CD8-positive, alpha-beta memory T cell (primary cell): Measurements from ENCODE around the gene CAPN11. TPM values are rescaled to one million over a fixed set of nuclear protein-coding genes. Genes with fewer than 3 reads are reported as not detected.
A peak's percentile ranks its signal among the peaks of the same experiment; 100 is the strongest.

Experiments used
- CTCF ChIA-PET: fragments of 350-600 bp; sonication (Branson Sonifier 250); formaldehyde crosslinking; loops from one replicate; lab custom pipeline; 2021; ENCODE audit warnings: antibody characterized with exemption; lab: Charles Lee
- POLR2A ChIA-PET: fragments of 350-600 bp; sonication (Branson Sonifier 250); formaldehyde crosslinking; loops from one replicate; lab custom pipeline; 2021; ENCODE audit warnings: antibody characterized with exemption; lab: Charles Lee
- DNase-seq, 5 donors: peaks; one replicate each; pipeline versions ENCODE4 v3.0.0 to v3.0.0-alpha.2; 2020 to 2022; ENCODE audit warnings: mixed read lengths in 1 of 5
- H3K27ac ChIP-seq: one replicate; pipeline ENCODE4 v1.7.0; 2013; ENCODE audit warnings: low read depth, mild to moderate bottlenecking, low read length, moderate library complexity
- H3K27me3 ChIP-seq: 2 replicates; pipeline ENCODE4 v1.7.0; 2013; ENCODE audit warnings: low read length, mild to moderate bottlenecking; ENCODE audit not compliant: insufficient read depth, poor library complexity, severe bottlenecking
- H3K36me3 ChIP-seq: 2 replicates; pipeline ENCODE4 v1.7.0; 2013; ENCODE audit warnings: mild to moderate bottlenecking, low read length, moderate library complexity; ENCODE audit not compliant: insufficient read depth
- H3K4me1 ChIP-seq: 2 replicates; pipeline ENCODE4 v1.7.0; 2013; ENCODE audit warnings: mild to moderate bottlenecking, low read length, moderate library complexity; ENCODE audit not compliant: insufficient read depth
- H3K4me3 ChIP-seq: 2 replicates; pipeline ENCODE4 v1.7.0; 2013; ENCODE audit warnings: mild to moderate bottlenecking, low read length
- H3K9me3 ChIP-seq: 2 replicates; pipeline ENCODE4 v1.7.0; 2013; ENCODE audit warnings: mild to moderate bottlenecking, low read length
- H3K27ac Mint-ChIP-seq, 8 donors: one replicate each; pipeline ENCODE4 v1.8.0; 2020 to 2021; ENCODE audit warnings: mixed read lengths in 8 of 8, mild to moderate bottlenecking in 6 of 8, inconsistent platforms in 3 of 8, moderate library complexity in 3 of 8
- H3K27me3 Mint-ChIP-seq, 2 donors: one replicate each; pipeline ENCODE4 v1.8.0; 2020 to 2021; ENCODE audit warnings: mixed read lengths in 2 of 2, mild to moderate bottlenecking in 1 of 2, moderate library complexity in 1 of 2
- H3K36me3 Mint-ChIP-seq, 3 donors: one replicate each; pipeline ENCODE4 v1.8.0; 2020 to 2021; ENCODE audit warnings: mixed read lengths in 3 of 3, inconsistent platforms in 1 of 3, mild to moderate bottlenecking in 1 of 3
- H3K4me1 Mint-ChIP-seq, 3 donors: one replicate each; pipeline ENCODE4 v1.8.0; 2020 to 2021; ENCODE audit warnings: mixed read lengths in 3 of 3, inconsistent platforms in 1 of 3, mild to moderate bottlenecking in 1 of 3
- H3K4me3 Mint-ChIP-seq, 7 donors: one replicate each; pipeline ENCODE4 v1.8.0; 2020 to 2021; ENCODE audit warnings: mixed read lengths in 7 of 7, mild to moderate bottlenecking in 6 of 7, moderate library complexity in 4 of 7, inconsistent platforms in 2 of 7
- H3K9me3 Mint-ChIP-seq, 5 donors: one replicate each; pipeline ENCODE4 v1.8.0; 2020 to 2022; ENCODE audit warnings: mixed read lengths in 5 of 5, mild to moderate bottlenecking in 3 of 5, moderate library complexity in 2 of 5, inconsistent platforms in 1 of 5
- polyA plus RNA-seq: library from polyadenylated mRNA; unstranded; fragments of 300-500 nt; fragmentation: Illumina TruSeq; gene quantifications from one replicate; pipeline ENCODE4 v1.2.3, GENCODE V29; 2021
- total RNA-seq, 2 experiments: library from RNA; stranded (reverse); gene quantifications; one replicate each; pipeline ENCODE4 v1.2.3, GENCODE V29; 2021

Gene CAPN11
- total and polyA plus RNA-seq, 3 experiments from 2014 or later: not detected

GRCh38 chr6:44172731-44173500 lies 14.3 kb downstream of the CAPN11 start:
- no peak overlapping the region for H3K4me3 Mint-ChIP-seq
- no peaks in the 10 kb centered on the region for H3K36me3 ChIP-seq
- H3K4me3 ChIP-seq: no peak overlapping the region
- CTCF ChIA-PET: interaction anchor here (0.8 to 2.3 kb wide), 23 partner anchors 10 to 505 kb away, joined by 3 to 11 read pairs (median 4); partner anchors contain the start of genes SLC29A1 and SLC35B2
- peaks cover 3% of the 10 kb centered on the region for H3K4me1 ChIP-seq
- no peaks in the 10 kb centered on the region for H3K9me3 ChIP-seq
- peaks cover 10 to 14% of the 10 kb centered on the region in 2 donors for H3K27me3 Mint-ChIP-seq
- H3K27ac Mint-ChIP-seq: peak overlapping the region in 2 of 8 donors; percentile 1 to 72
- H3K9me3 Mint-ChIP-seq: no peaks in the 10 kb centered on the region
- H3K36me3 Mint-ChIP-seq: no peaks in the 10 kb centered on the region
- H3K4me1 Mint-ChIP-seq: peaks cover 8 to 14% (median 11%) of the 10 kb centered on the region in 3 donors
- POLR2A ChIA-PET: no interaction called here
- H3K27ac ChIP-seq: no peak overlapping the region
- H3K27me3 ChIP-seq: no peaks in the 10 kb centered on the region
- peak; percentile 48 to 80 (median 63) for DNase-seq

- DNase-seq: no peak
- H3K4me1 Mint-ChIP-seq: peaks cover 8 to 14% (median 11%) of the 10 kb centered on the region in 3 donors
- H3K9me3 Mint-ChIP-seq: no peaks in the 10 kb centered on the region
- peak overlapping the region in 2 of 8 donors; percentile 73 to 79 for H3K27ac Mint-ChIP-seq
- no peaks in the 10 kb centered on the region for H3K36me3 Mint-ChIP-seq
- CTCF ChIA-PET: interaction anchor here (0.8 to 1.1 kb wide), 2 partner anchors 66 to 129 kb away, joined by 4 read pairs; no protein-coding TSS in a partner anchor
- peak overlapping the region in 5 of 7 donors; percentile 42 to 64 (median 53) for H3K4me3 Mint-ChIP-seq
- Histone ChIP-seq H3K36me3 (no peaks in the 10 kb centered on the region), H3K27ac (no peak overlapping the region), H3K4me3 (no peak overlapping the region), H3K27me3 (no peaks in the 10 kb centered on the region), H3K4me1 (peaks cover 3% of the 10 kb centered on the region), H3K9me3 (no peaks in the 10 kb centered on the region)
- POLR2A ChIA-PET: no interaction called here
- peaks cover under 1 to 4% of the 10 kb centered on the region in 2 donors for H3K27me3 Mint-ChIP-seq
Measured at GRCh38 chr6:44176130-44176761, 17.6 kb downstream of the CAPN11 start.

GRCh38 chr6:44176762-44177509 lies 18.3 kb downstream of the CAPN11 start:
- H3K4me1 ChIP-seq: peaks cover 3% of the 10 kb centered on the region
- POLR2A ChIA-PET: no interaction called here
- H3K27ac ChIP-seq: no peak overlapping the region
- no peaks in the 10 kb centered on the region for H3K9me3 Mint-ChIP-seq
- H3K4me3 ChIP-seq: no peak overlapping the region
- CTCF ChIA-PET: interaction anchor here (0.8 to 2.3 kb wide), 4 partner anchors 17 to 128 kb away, joined by 3 to 6 read pairs (median 4); no protein-coding TSS in a partner anchor
- H3K27me3 ChIP-seq: no peaks in the 10 kb centered on the region
- DNase-seq: peak; percentile 11 to 64 (median 41)
- peaks cover 8 to 14% (median 11%) of the 10 kb centered on the region in 3 donors for H3K4me1 Mint-ChIP-seq
- H3K4me3 Mint-ChIP-seq: peak overlapping the region in 6 of 7 donors; percentile 38 to 64 (median 49)
- H3K27ac Mint-ChIP-seq: peak overlapping the region in 7 of 8 donors; percentile 7 to 79 (median 51)
- H3K27me3 Mint-ChIP-seq: peaks cover 0 to 4% of the 10 kb centered on the region in 2 donors
- no peaks in the 10 kb centered on the region for H3K36me3 ChIP-seq
- H3K9me3 ChIP-seq: no peaks in the 10 kb centered on the region
- H3K36me3 Mint-ChIP-seq: no peaks in the 10 kb centered on the region

DNA sequence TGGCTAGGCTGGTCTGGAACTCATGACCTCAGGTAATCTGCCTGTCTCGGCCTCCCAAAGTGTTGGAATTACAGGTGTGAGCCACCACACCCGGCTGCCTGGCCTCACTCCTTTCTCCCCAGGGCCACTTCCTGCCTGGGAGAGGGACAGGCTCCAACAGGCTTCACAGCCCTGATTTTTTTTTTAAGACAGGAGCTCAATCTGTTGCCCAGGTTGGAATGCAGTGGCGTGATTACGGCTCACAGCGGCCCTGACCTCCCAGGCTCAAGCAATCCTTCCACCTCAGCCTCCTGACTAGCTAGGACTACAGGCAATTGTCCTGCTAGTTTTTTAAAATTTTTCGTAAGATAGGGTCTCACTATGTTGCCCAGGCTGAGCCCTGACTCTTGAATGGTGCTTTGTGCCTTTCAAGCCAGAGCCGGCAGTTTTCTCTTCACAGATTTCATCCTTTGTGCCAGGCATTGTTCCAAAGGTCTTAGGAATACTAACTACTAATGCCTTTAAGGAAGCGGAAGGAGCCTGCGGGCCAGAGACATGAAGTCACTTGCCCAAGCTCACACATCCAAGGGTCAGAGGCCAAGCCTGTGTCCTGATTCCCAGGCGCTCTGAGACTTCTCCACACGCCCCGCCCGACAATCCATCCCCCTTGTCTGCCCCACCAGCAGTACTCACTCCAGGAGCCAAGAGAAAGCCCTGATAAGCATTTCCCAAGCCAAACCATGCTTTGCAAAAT lies 19.2 kb downstream of the CAPN11 start:
- H3K36me3 ChIP-seq: no peaks in the 10 kb centered on the region
- no peaks in the 10 kb centered on the region for H3K9me3 ChIP-seq
- no peaks in the 10 kb centered on the region for H3K27me3 ChIP-seq
- peak overlapping the region in 4 of 8 donors; percentile 37 to 82 (median 71) for H3K27ac Mint-ChIP-seq
- no peak overlapping the region for H3K4me3 ChIP-seq
- CTCF ChIA-PET: interaction anchor here (0.9 to 2.3 kb wide), 2 partner anchors 17 to 60 kb away, joined by 3 to 6 read pairs; no protein-coding TSS in a partner anchor
- peaks cover 0 to under 1% of the 10 kb centered on the region in 2 donors for H3K27me3 Mint-ChIP-seq
- H3K4me3 Mint-ChIP-seq: peak overlapping the region in 3 of 7 donors; percentile 39 to 53 (median 45)
- peaks cover 8 to 14% (median 11%) of the 10 kb centered on the region in 3 donors for H3K4me1 Mint-ChIP-seq
- H3K4me1 ChIP-seq: peaks cover 3% of the 10 kb centered on the region
- no peaks in the 10 kb centered on the region for H3K9me3 Mint-ChIP-seq
- POLR2A ChIA-PET: no interaction called here
- no peak for DNase-seq
- H3K27ac ChIP-seq: no peak overlapping the region
- H3K36me3 Mint-ChIP-seq: no peaks in the 10 kb centered on the region

- H3K9me3 Mint-ChIP-seq: no peaks in the 10 kb centered on the region
- no peaks in the 10 kb centered on the region for H3K36me3 Mint-ChIP-seq
- no peak overlapping the region for H3K27ac ChIP-seq
Measured at GRCh38 chr6:44178424-44179071, 19.9 kb downstream of the CAPN11 start.

GRCh38 chr6:44179072-44179536 lies 20.5 kb downstream of the CAPN11 start:
- Histone ChIP-seq H3K27ac (no peak overlapping the region), H3K4me1 (peaks cover 3% of the 10 kb centered on the region), H3K36me3 (no peaks in the 10 kb centered on the region), H3K4me3 (no peak overlapping the region), H3K27me3 (no peaks in the 10 kb centered on the region), H3K9me3 (no peaks in the 10 kb centered on the region)
- peaks cover under 1 to 2% of the 10 kb centered on the region in 2 donors for H3K27me3 Mint-ChIP-seq
- H3K4me3 Mint-ChIP-seq: no peak overlapping the region
- POLR2A ChIA-PET: no interaction called here
- no peaks in the 10 kb centered on the region for H3K36me3 Mint-ChIP-seq
- DNase-seq: no peak
- H3K4me1 Mint-ChIP-seq: peaks cover 8 to 14% (median 11%) of the 10 kb centered on the region in 3 donors
- CTCF ChIA-PET: interaction anchor here (2.3 kb wide), 1 partner anchor 59 kb away, joined by 6 read pairs; no protein-coding TSS in a partner anchor
- no peaks in the 10 kb centered on the region for H3K9me3 Mint-ChIP-seq
- H3K27ac Mint-ChIP-seq: peak overlapping the region in 2 of 8 donors; percentile 5 to 60

More at GRCh38 chr6:44178424-44179071, 19.9 kb downstream of the CAPN11 start:
- Histone ChIP-seq H3K27me3 (no peaks in the 10 kb centered on the region), H3K36me3 (no peaks in the 10 kb centered on the region), H3K4me3 (no peak overlapping the region), H3K9me3 (no peaks in the 10 kb centered on the region), H3K4me1 (peaks cover 3% of the 10 kb centered on the region)
- Mint-ChIP-seq H3K27ac (peak overlapping the region in 2 of 8 donors; percentile 43 to 82), H3K4me1 (peaks cover 8 to 14% (median 11%) of the 10 kb centered on the region in 3 donors), H3K4me3 (peak overlapping the region in 1 of 7 donors; percentile 39), H3K27me3 (no peaks in the 10 kb centered on the region)
- DNase-seq: no peak
- POLR2A ChIA-PET: no interaction called here
- CTCF ChIA-PET: interaction anchor here (2.3 kb wide), 1 partner anchor 59 kb away, joined by 6 read pairs; no protein-coding TSS in a partner anchor
